ENCODE results near the gene MIXL1. TPM values are rescaled to one million over a fixed set of nuclear protein-coding genes. Genes with fewer than 3 reads are reported as not detected.

Gene MIXL1
- total RNA-seq, 1 experiment from 2014 or later = 20.8 TPM

- Histone ChIP-seq H3K36me3 (ENCODE audit: insufficient read depth, low read length) (no peaks in the 10 kb centered on the region), H3K79me2 (ENCODE audit: low read length) (no peaks in the 10 kb centered on the region), H3K4me3 (ENCODE audit: low read length) (no peak overlapping the region), H3K27me3 (ENCODE audit: low read length) (no peaks in the 10 kb centered on the region), H3K4me2 (ENCODE audit: low read depth, low read length, poor library complexity, severe bottlenecking) (no peak overlapping the region), H2AFZ (ENCODE audit: low read length) (no peak overlapping the region), H4K20me1 (ENCODE audit: insufficient read depth, low read depth, low read length) (no peaks in the 10 kb centered on the region), H3K9ac (ENCODE audit: low read length) (no peak overlapping the region), H3K4me1 (ENCODE audit: low read length) (peaks cover 18% of the 10 kb centered on the region), H3K9me3 (ENCODE audit: low read length) (no peaks in the 10 kb centered on the region), H3K9me2 (replicated peaks; ENCODE audit: insufficient read depth, low read length) (no peaks in the 10 kb centered on the region), H3K27ac (ENCODE audit: low read length) (no peak overlapping the region)
- DNase-seq = no peak
These were observed 16.4 kb upstream of the MIXL1 start for GRCh38 chr1:226207048-226207447.

- DNase-seq = no peak
- Histone ChIP-seq H3K36me3 (ENCODE audit: insufficient read depth, low read length) (no peaks in the 10 kb centered on the region), H3K4me3 (ENCODE audit: low read length) (no peak overlapping the region), H3K79me2 (ENCODE audit: low read length) (no peaks in the 10 kb centered on the region), H4K20me1 (ENCODE audit: insufficient read depth, low read depth, low read length) (no peaks in the 10 kb centered on the region), H3K9ac (ENCODE audit: low read length) (no peak overlapping the region), H3K9me3 (ENCODE audit: low read length) (no peaks in the 10 kb centered on the region), H3K9me2 (replicated peaks; ENCODE audit: insufficient read depth, low read length) (no peaks in the 10 kb centered on the region), H2AFZ (ENCODE audit: low read length) (no peak overlapping the region), H3K27ac (ENCODE audit: low read length) (no peak overlapping the region), H3K4me2 (ENCODE audit: low read depth, low read length, poor library complexity, severe bottlenecking) (no peak overlapping the region), H3K27me3 (ENCODE audit: low read length) (no peaks in the 10 kb centered on the region), H3K4me1 (ENCODE audit: low read length) (peaks cover 16% of the 10 kb centered on the region)
These were observed 14.0 kb upstream of the MIXL1 start for GRCh38 chr1:226209307-226210059.

GRCh38 chr1:226210571-226211176 lies 12.8 kb upstream of the MIXL1 start:
- Histone ChIP-seq H3K4me1 (ENCODE audit: low read length) (peaks cover 28% of the 10 kb centered on the region), H3K9me2 (replicated peaks; ENCODE audit: insufficient read depth, low read length) (no peaks in the 10 kb centered on the region), H3K27me3 (ENCODE audit: low read length) (no peaks in the 10 kb centered on the region), H4K20me1 (ENCODE audit: insufficient read depth, low read depth, low read length) (no peaks in the 10 kb centered on the region), H3K79me2 (ENCODE audit: low read length) (no peaks in the 10 kb centered on the region), H3K36me3 (ENCODE audit: insufficient read depth, low read length) (no peaks in the 10 kb centered on the region), H3K4me3 (ENCODE audit: low read length) (no peak overlapping the region), H3K9me3 (ENCODE audit: low read length) (no peaks in the 10 kb centered on the region), H2AFZ (ENCODE audit: low read length) (no peak overlapping the region; the same call in 1 of the 2 replicates), H3K27ac (ENCODE audit: low read length) (no peak overlapping the region), H3K9ac (ENCODE audit: low read length) (no peak overlapping the region), H3K4me2 (ENCODE audit: low read depth, low read length, poor library complexity, severe bottlenecking) (no peak overlapping the region)
- DNase-seq = no peak

- Histone ChIP-seq H3K27ac (ENCODE audit: low read length) (no peak overlapping the region), H3K9ac (ENCODE audit: low read length) (no peak overlapping the region)
- no peak for DNase-seq
These were observed 12.2 kb upstream of the MIXL1 start for GRCh38 chr1:226211181-226211821.

DNA sequence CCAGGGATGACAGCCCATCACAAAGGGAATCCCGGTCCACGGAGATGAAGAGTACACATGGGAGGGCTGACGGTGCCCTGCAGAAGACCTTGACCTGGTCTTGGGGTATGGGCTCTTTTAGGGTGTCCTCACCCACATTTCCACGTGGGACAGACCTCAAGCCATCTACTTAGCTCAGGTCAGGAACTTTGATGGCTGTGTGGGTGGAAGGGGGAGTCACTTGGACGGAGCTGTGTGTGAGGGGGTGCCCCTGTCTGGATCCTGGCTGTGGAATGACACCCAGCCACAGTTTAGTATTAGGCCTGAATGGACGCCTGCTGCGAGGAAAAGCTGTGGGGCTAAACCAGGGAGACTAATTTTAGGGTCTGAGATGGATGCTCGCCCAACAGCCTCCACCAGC lies 10.9 kb upstream of the MIXL1 start:
- H3K27me3 ChIP-seq (ENCODE audit: low read length) = no peaks in the 10 kb centered on the region
- H3K36me3 ChIP-seq (ENCODE audit: insufficient read depth, low read length) = no peaks in the 10 kb centered on the region
- no peak overlapping the region for H3K9ac ChIP-seq (ENCODE audit: low read length)
- peaks cover 44% of the 10 kb centered on the region for H3K4me1 ChIP-seq (ENCODE audit: low read length)
- no peak overlapping the region for H2AFZ ChIP-seq (ENCODE audit: low read length)
- H3K27ac ChIP-seq (ENCODE audit: low read length) = no peak overlapping the region
- no peak overlapping the region for H3K4me2 ChIP-seq (ENCODE audit: low read depth, low read length, poor library complexity, severe bottlenecking)
- H3K9me3 ChIP-seq (ENCODE audit: low read length) = no peaks in the 10 kb centered on the region
- no peaks in the 10 kb centered on the region for H3K79me2 ChIP-seq (ENCODE audit: low read length)
- DNase-seq = no peak
- H3K4me3 ChIP-seq (ENCODE audit: low read length) = no peak overlapping the region
- no peaks in the 10 kb centered on the region for H3K9me2 ChIP-seq (replicated peaks; ENCODE audit: insufficient read depth, low read length)
- no peaks in the 10 kb centered on the region for H4K20me1 ChIP-seq (ENCODE audit: insufficient read depth, low read depth, low read length)

More at GRCh38 chr1:226211181-226211821, 12.2 kb upstream of the MIXL1 start:
- H4K20me1 ChIP-seq (ENCODE audit: insufficient read depth, low read depth, low read length) = no peaks in the 10 kb centered on the region
- H3K36me3 ChIP-seq (ENCODE audit: insufficient read depth, low read length) = no peaks in the 10 kb centered on the region
- H3K79me2 ChIP-seq (ENCODE audit: low read length) = no peaks in the 10 kb centered on the region
- H3K4me3 ChIP-seq (ENCODE audit: low read length) = no peak overlapping the region
- H3K27me3 ChIP-seq (ENCODE audit: low read length) = no peaks in the 10 kb centered on the region
- H3K4me2 ChIP-seq (ENCODE audit: low read depth, low read length, poor library complexity, severe bottlenecking) = no peak overlapping the region
- H3K9me3 ChIP-seq (ENCODE audit: low read length) = no peaks in the 10 kb centered on the region
- peaks cover 34% of the 10 kb centered on the region for H3K4me1 ChIP-seq (ENCODE audit: low read length)
- H3K9me2 ChIP-seq (replicated peaks; ENCODE audit: insufficient read depth, low read length) = no peaks in the 10 kb centered on the region
- H2AFZ ChIP-seq (ENCODE audit: low read length) = peak overlapping the region; percentile 29; the same call in 1 of the 2 replicates

GRCh38 chr1:226215239-226215638 lies 8.2 kb upstream of the MIXL1 start:
- peak overlapping the region; percentile 4; the same call in 1 of the 2 replicates for H2AFZ ChIP-seq (ENCODE audit: low read length)
- H3K27me3 ChIP-seq (ENCODE audit: low read length) = no peaks in the 10 kb centered on the region
- H3K4me2 ChIP-seq (ENCODE audit: low read depth, low read length, poor library complexity, severe bottlenecking) = peak overlapping the region; percentile 51
- H4K20me1 ChIP-seq (ENCODE audit: insufficient read depth, low read depth, low read length) = no peaks in the 10 kb centered on the region
- H3K4me3 ChIP-seq (ENCODE audit: low read length) = 0 out of 2 replicates have a peak overlapping the region, but pooled peaks have one; percentile 12
- H3K9me2 ChIP-seq (replicated peaks; ENCODE audit: insufficient read depth, low read length) = no peaks in the 10 kb centered on the region
- H3K9ac ChIP-seq (ENCODE audit: low read length) = peak overlapping the region; percentile 50
- peak overlapping the region; percentile 78 for H3K27ac ChIP-seq (ENCODE audit: low read length)
- H3K4me1 ChIP-seq (ENCODE audit: low read length) = peaks cover 54% of the 10 kb centered on the region
- H3K36me3 ChIP-seq (ENCODE audit: insufficient read depth, low read length) = no peaks in the 10 kb centered on the region
- DNase-seq = peak; percentile 89
- no peaks in the 10 kb centered on the region for H3K9me3 ChIP-seq (ENCODE audit: low read length)
- no peaks in the 10 kb centered on the region for H3K79me2 ChIP-seq (ENCODE audit: low read length)

DNA sequence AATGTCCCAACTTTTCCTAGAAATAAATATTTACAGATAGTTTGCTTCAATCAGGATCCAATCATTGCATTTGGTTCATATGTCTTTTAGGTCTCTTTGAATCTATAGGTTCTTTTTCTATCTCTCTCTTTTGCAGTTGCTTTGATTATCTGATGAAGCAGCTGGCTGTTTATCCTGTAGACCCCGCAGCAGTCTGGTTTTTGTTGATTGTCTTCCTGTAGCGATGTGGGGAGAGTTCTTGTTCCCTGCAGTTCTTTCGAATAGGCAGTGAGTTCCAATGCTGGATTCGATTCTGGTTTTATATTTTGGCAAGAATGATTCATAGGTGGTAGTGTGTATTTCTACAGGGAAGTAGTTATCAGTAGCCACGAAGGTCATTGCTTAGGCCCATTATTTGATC lies 7.4 kb upstream of the MIXL1 start:
- H3K4me2 ChIP-seq (ENCODE audit: low read depth, low read length, poor library complexity, severe bottlenecking) = peak overlapping the region; percentile 51
- no peaks in the 10 kb centered on the region for H4K20me1 ChIP-seq (ENCODE audit: insufficient read depth, low read depth, low read length)
- peak overlapping the region; percentile 50; the same call in 1 of the 2 replicates for H3K9ac ChIP-seq (ENCODE audit: low read length)
- H3K27ac ChIP-seq (ENCODE audit: low read length) = peak overlapping the region; percentile 78
- no peaks in the 10 kb centered on the region for H3K27me3 ChIP-seq (ENCODE audit: low read length)
- no peaks in the 10 kb centered on the region for H3K9me3 ChIP-seq (ENCODE audit: low read length)
- no peaks in the 10 kb centered on the region for H3K36me3 ChIP-seq (ENCODE audit: insufficient read depth, low read length)
- no peak overlapping the region for H2AFZ ChIP-seq (ENCODE audit: low read length)
- no peaks in the 10 kb centered on the region for H3K9me2 ChIP-seq (replicated peaks; ENCODE audit: insufficient read depth, low read length)
- H3K79me2 ChIP-seq (ENCODE audit: low read length) = no peaks in the 10 kb centered on the region
- 0 out of 2 replicates have a peak overlapping the region, but pooled peaks have one; percentile 12 for H3K4me3 ChIP-seq (ENCODE audit: low read length)
- H3K4me1 ChIP-seq (ENCODE audit: low read length) = peaks cover 61% of the 10 kb centered on the region
- no peak for DNase-seq

DNA sequence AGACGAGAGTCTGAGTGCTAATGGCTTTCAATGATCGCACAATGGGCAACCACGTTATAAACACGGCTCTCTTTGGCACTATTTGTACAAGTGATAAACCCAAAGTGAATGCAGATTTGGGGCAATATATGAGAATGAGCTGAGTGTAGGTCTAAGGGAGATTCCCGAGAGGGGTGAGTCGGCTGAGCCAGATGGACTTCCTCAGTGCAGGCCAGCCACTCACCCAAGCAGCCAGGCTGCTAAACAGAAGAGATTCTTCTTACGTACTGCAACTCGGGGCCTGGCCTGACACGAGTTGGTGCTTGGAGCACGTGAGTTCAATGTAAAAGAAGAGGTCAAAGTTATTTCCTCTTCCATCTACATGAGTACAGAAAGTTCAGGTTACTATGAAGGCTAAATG lies 6.2 kb upstream of the MIXL1 start:
- DNase-seq = no peak
- Histone ChIP-seq H2AFZ (ENCODE audit: low read length) (peak overlapping the region; percentile 52; the same call in 1 of the 2 replicates), H3K27me3 (ENCODE audit: low read length) (no peaks in the 10 kb centered on the region), H3K79me2 (ENCODE audit: low read length) (no peaks in the 10 kb centered on the region), H3K4me3 (ENCODE audit: low read length) (no peak overlapping the region), H4K20me1 (ENCODE audit: insufficient read depth, low read depth, low read length) (no peaks in the 10 kb centered on the region), H3K9ac (ENCODE audit: low read length) (no peak overlapping the region; the same call in 1 of the 2 replicates), H3K9me3 (ENCODE audit: low read length) (no peaks in the 10 kb centered on the region), H3K4me1 (ENCODE audit: low read length) (peaks cover 61% of the 10 kb centered on the region), H3K27ac (ENCODE audit: low read length) (peak overlapping the region; percentile 59), H3K36me3 (ENCODE audit: insufficient read depth, low read length) (no peaks in the 10 kb centered on the region), H3K4me2 (ENCODE audit: low read depth, low read length, poor library complexity, severe bottlenecking) (no peak overlapping the region), H3K9me2 (replicated peaks; ENCODE audit: insufficient read depth, low read length) (no peaks in the 10 kb centered on the region)

Measured in Karpas-422 (cell line).